Testis (tissue), 2 donors: Measurements from ENCODE around the gene ADGRD1.

ENCODE experiments used
- POLR2A ChIP-seq: fragments of 450-650 bp; IDR thresholded peaks from one replicate; pipeline ENCODE4 v1.6.1; 2017; ENCODE audit warnings: antibody characterized with exemption, mild to moderate bottlenecking, moderate library complexity
- TF ChIP-seq, protein P1 (sequence below), 3 experiments: fragments of 450-650 bp in 2 of 3; fragments of 200-600 bp in 1 of 3; sonication (generic) in 1 of 3; IDR thresholded peaks; one replicate each; pipeline ENCODE4 v1.5.1; 2016 to 2019; ENCODE audit warnings: antibody characterized with exemption in 3 of 3, mild to moderate bottlenecking in 2 of 3, moderate library complexity in 1 of 3

DNA sequence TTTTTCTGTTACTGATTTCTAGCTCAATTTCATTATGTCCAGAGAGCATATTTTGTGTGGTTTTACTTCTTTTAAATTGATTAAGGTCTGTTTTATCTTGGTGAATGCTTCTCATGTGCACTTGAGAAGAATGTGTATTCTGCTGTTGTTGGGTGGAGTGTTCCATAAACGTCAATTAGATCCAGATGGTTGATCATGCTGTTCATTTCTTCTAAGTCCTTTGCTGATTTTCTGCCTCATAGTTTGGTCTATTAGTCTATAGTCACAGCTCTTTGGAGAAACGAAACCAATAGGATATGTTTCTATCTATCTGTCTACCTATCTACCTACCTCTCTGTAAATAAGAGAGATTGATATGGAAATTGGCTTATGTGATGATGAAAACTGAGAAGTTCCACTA is 17.1 kb upstream of the ADGRD1 start:
- TF ChIP-seq, protein P1, sequence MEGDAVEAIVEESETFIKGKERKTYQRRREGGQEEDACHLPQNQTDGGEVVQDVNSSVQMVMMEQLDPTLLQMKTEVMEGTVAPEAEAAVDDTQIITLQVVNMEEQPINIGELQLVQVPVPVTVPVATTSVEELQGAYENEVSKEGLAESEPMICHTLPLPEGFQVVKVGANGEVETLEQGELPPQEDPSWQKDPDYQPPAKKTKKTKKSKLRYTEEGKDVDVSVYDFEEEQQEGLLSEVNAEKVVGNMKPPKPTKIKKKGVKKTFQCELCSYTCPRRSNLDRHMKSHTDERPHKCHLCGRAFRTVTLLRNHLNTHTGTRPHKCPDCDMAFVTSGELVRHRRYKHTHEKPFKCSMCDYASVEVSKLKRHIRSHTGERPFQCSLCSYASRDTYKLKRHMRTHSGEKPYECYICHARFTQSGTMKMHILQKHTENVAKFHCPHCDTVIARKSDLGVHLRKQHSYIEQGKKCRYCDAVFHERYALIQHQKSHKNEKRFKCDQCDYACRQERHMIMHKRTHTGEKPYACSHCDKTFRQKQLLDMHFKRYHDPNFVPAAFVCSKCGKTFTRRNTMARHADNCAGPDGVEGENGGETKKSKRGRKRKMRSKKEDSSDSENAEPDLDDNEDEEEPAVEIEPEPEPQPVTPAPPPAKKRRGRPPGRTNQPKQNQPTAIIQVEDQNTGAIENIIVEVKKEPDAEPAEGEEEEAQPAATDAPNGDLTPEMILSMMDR (IDR thresholded peaks at IDR 0.05) = no peak
- no peak for TF ChIP-seq POLR2A
